GM10266 (cell line): ENCODE data around the gene GIGYF2.

Source experiments
- DNase-seq: peaks from one replicate; pipeline ENCODE4 v3.0.0; 2012; ENCODE audit errors: extremely low spot score
- CTCF ChIP-seq: IDR thresholded peaks from 2 replicates; pipeline ENCODE4 v1.5.1; 2012; ENCODE audit warnings: mild to moderate bottlenecking, low read depth; ENCODE audit not compliant: control insufficient read depth, insufficient read depth; ENCODE audit errors: missing control alignments

The GIGYF2 gene

GRCh38 chr2:232884549-232885263 lies 187.6 kb downstream of the GIGYF2 start:
- TF ChIP-seq CTCF: no peak
- no peak for DNase-seq

GRCh38 chr2:232885264-232885961 lies 188.3 kb downstream of the GIGYF2 start:
- no peak for TF ChIP-seq CTCF
- no peak for DNase-seq

- no peak for DNase-seq
- no peak for TF ChIP-seq CTCF
Measured at GRCh38 chr2:232886176-232886575, 189.0 kb downstream of the GIGYF2 start.

- TF ChIP-seq CTCF: no peak
Measured at GRCh38 chr2:232886632-232887031, 189.5 kb downstream of the GIGYF2 start.

GRCh38 chr2:232887171-232887850 lies 190.2 kb downstream of the GIGYF2 start:
- DNase-seq: no peak
- TF ChIP-seq CTCF: no peak

More at GRCh38 chr2:232886632-232887031, 189.5 kb downstream of the GIGYF2 start:
- no peak for DNase-seq

- no peak for DNase-seq
- no peak for TF ChIP-seq CTCF
Measured at GRCh38 chr2:232888099-232888836, 191.1 kb downstream of the GIGYF2 start.
